Activated T-cell treated with anti-CD3 and anti-CD28 coated beads, Interleukin-2, amount 50 U/mL, for 72 hours (primary cell): ENCODE results near the gene MS4A18. TPM values are rescaled to one million over a fixed set of nuclear protein-coding genes. Genes with fewer than 3 reads are reported as not detected.

ENCODE experiments used
- ATAC-seq, 2 donors: fragments of 150-1000 bp; cut with Tn5 transposase; replicated peaks in 1 of 2; 2 replicates each; pipeline ENCODE4 v1.10.0; 2021; ENCODE audit warnings: moderate library complexity in 2 of 2, mild to moderate bottlenecking in 1 of 2
- DNase-seq, 2 donors: peaks; one replicate each; pipeline ENCODE4 v3.0.0; 2021 to 2022; ENCODE audit warnings: mixed read lengths in 1 of 2
- H3K27ac Mint-ChIP-seq: one replicate; pipeline ENCODE4 v1.8.0; 2022; ENCODE audit warnings: mild to moderate bottlenecking, moderate library complexity, mixed read lengths
- H3K27me3 Mint-ChIP-seq: one replicate; pipeline ENCODE4 v1.8.0; 2022; ENCODE audit warnings: low read depth, mixed read lengths
- H3K36me3 Mint-ChIP-seq, 2 donors: one replicate each; pipeline ENCODE4 v1.8.0; 2022; ENCODE audit warnings: mixed read lengths in 2 of 2, mild to moderate bottlenecking in 1 of 2; ENCODE audit not compliant: insufficient read depth in 2 of 2
- H3K4me1 Mint-ChIP-seq: one replicate; pipeline ENCODE4 v1.8.0; 2022; ENCODE audit warnings: low read depth, mixed read lengths
- H3K4me3 Mint-ChIP-seq, 2 donors: one replicate each; pipeline ENCODE4 v1.8.0; 2022; ENCODE audit warnings: mild to moderate bottlenecking in 2 of 2, mixed read lengths in 2 of 2, moderate library complexity in 2 of 2
- H3K9me3 Mint-ChIP-seq, 2 donors: one replicate each; pipeline ENCODE4 v1.8.0; 2022; ENCODE audit warnings: mixed read lengths in 2 of 2
- total RNA-seq, 2 donors: library from RNA; stranded (reverse); gene quantifications; one replicate each; pipeline ENCODE4 v1.2.3, GENCODE V29; 2022

MS4A18 gene
- total RNA-seq, 2 donors from 2014 or later: not detected

GRCh38 chr11:60786811-60787567 lies 62.5 kb downstream of the MS4A18 start:
- Mint-ChIP-seq H3K27me3 (no peaks in the 10 kb centered on the region), H3K27ac (no peak overlapping the region)
- no peak for ATAC-seq

GRCh38 chr11:60788401-60789125 lies 64.0 kb downstream of the MS4A18 start:
- Mint-ChIP-seq H3K4me1 (no peaks in the 10 kb centered on the region), H3K4me3 (no peak overlapping the region), H3K27ac (no peak overlapping the region), H3K9me3 (no peaks in the 10 kb centered on the region), H3K36me3 (no peaks in the 10 kb centered on the region), H3K27me3 (no peaks in the 10 kb centered on the region)
- DNase-seq: no peak
- no peak for ATAC-seq

More at GRCh38 chr11:60786811-60787567, 62.5 kb downstream of the MS4A18 start:
- Mint-ChIP-seq H3K4me1 (no peaks in the 10 kb centered on the region), H3K4me3 (no peak overlapping the region), H3K9me3 (no peaks in the 10 kb centered on the region), H3K36me3 (no peaks in the 10 kb centered on the region)
- DNase-seq: no peak

GRCh38 chr11:60790726-60791125 lies 66.2 kb downstream of the MS4A18 start:
- ATAC-seq (no peak), DNase-seq (no peak)
- no peak overlapping the region for H3K4me3 Mint-ChIP-seq
- H3K4me1 Mint-ChIP-seq: no peaks in the 10 kb centered on the region
- H3K36me3 Mint-ChIP-seq: no peaks in the 10 kb centered on the region
- H3K27me3 Mint-ChIP-seq: no peaks in the 10 kb centered on the region
- no peak overlapping the region for H3K27ac Mint-ChIP-seq
- H3K9me3 Mint-ChIP-seq: no peaks in the 10 kb centered on the region

DNA sequence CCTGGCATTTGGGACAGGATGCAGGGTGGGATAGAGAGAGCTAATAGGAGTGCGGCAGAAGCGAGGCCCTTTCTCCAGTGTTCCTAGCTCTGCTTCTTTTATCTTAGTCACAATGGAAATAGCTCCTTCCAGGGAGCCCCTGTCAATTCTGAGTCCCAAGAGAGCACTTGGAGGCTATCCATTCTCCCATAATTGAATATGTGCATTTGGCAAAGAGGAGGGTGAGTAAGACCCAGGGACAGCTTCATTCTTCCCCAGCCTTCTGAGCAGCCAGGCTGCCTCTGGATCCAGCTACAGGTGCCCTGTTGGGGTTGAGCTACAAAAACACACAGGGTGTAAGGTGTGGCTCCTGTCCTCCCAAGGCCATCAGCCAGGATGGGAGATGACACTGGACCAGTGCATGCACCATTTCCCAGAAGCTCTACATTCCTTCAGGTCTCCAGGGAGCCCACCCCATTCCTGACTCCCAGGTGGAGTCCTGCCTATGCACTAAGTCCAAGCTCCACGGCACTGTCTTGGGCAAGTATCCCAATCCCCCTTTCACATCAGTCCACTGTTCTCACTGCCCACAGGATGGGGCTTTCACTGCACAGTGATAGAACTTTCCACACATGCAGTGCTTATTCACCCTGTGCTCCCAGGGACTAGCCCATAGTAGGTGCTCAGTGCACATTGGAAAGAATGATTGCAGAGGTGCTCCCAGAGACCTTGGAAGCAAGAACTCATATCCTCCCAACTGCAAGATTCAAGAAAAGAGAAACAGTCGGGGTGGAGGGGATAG lies 66.8 kb downstream of the MS4A18 start:
- DNase-seq (no peak), ATAC-seq (no peak)
- no peaks in the 10 kb centered on the region for H3K9me3 Mint-ChIP-seq
- no peaks in the 10 kb centered on the region for H3K4me1 Mint-ChIP-seq
- H3K27me3 Mint-ChIP-seq: no peaks in the 10 kb centered on the region
- no peak overlapping the region for H3K4me3 Mint-ChIP-seq
- H3K36me3 Mint-ChIP-seq: no peaks in the 10 kb centered on the region
- H3K27ac Mint-ChIP-seq: no peak overlapping the region

- Mint-ChIP-seq H3K9me3 (no peaks in the 10 kb centered on the region), H3K4me3 (no peak overlapping the region), H3K27ac (no peak overlapping the region), H3K4me1 (no peaks in the 10 kb centered on the region), H3K27me3 (no peaks in the 10 kb centered on the region), H3K36me3 (no peaks in the 10 kb centered on the region)
- no peak for DNase-seq
- ATAC-seq: no peak
Observed at GRCh38 chr11:60792521-60792920, 68.0 kb downstream of the MS4A18 start.

Other genes with a start within 250 kb of the MS4A18 start
- gene MS4A12, start 231.9 kb upstream of the MS4A18 start, total RNA-seq: not detected
- not detected for gene MS4A13, start 209.3 kb upstream of the MS4A18 start, total RNA-seq
- gene MS4A8, start 25.1 kb upstream of the MS4A18 start, total RNA-seq: not detected
- not detected for gene MS4A15, start 32.1 kb downstream of the MS4A18 start, total RNA-seq
- not detected for gene MS4A10, start 60.6 kb downstream of the MS4A18 start, total RNA-seq
- 10 to 100 TPM; 16.4 to 23.9 TPM for gene CCDC86, start 117.4 kb downstream of the MS4A18 start, total RNA-seq
- gene PTGDR2, start 131.2 kb downstream of the MS4A18 start, total RNA-seq: under 1 TPM; 0.16 to 0.17 TPM
- not detected for gene ZP1, start 142.8 kb downstream of the MS4A18 start, total RNA-seq
- 100 to 1,000 TPM; 139 to 175 TPM for gene PRPF19, start 181.9 kb downstream of the MS4A18 start, total RNA-seq
- gene TMEM109, start 189.4 kb downstream of the MS4A18 start, total RNA-seq: 10 to 100 TPM; 61.9 to 66.3 TPM
- gene TMEM132A, start 199.7 kb downstream of the MS4A18 start, total RNA-seq: 1 to 10 TPM; 2.4 to 3.5 TPM
- gene SLC15A3, start 227.5 kb downstream of the MS4A18 start, total RNA-seq: 1 to 10 TPM; 3.5 to 4.1 TPM
- 100 to 1,000 TPM; 298 to 313 TPM for gene CD6, start 247.0 kb downstream of the MS4A18 start, total RNA-seq